H1 (cell line): ENCODE measurements around the gene ZMYM2. TPM values are rescaled to one million over a fixed set of nuclear protein-coding genes. Genes with fewer than 3 reads are reported as not detected.

Source experiments
- EGR1 ChIP-seq: IDR thresholded peaks from 2 replicates; pipeline ENCODE4 v1.6.1; 2011; ENCODE audit warnings: low read depth, low read length, borderline replicate concordance
- KDM4A ChIP-seq: IDR thresholded peaks from one replicate; pipeline ENCODE4 v1.7.1; 2012; ENCODE audit warnings: low read depth, mild to moderate bottlenecking, moderate library complexity, low read length, inconsistent platforms; ENCODE audit not compliant: severe bottlenecking
- SP2 ChIP-seq: IDR thresholded peaks from 2 replicates; pipeline ENCODE4 v1.6.1; 2012; ENCODE audit warnings: mild to moderate bottlenecking, low read length, inconsistent platforms
- polyA plus RNA-seq, 7 experiments: library from polyadenylated mRNA; depleted of rRNA in 3 of 7; stranded (reverse) in 5 of 7; unstranded in 2 of 7; fragments of >200 nt in 5 of 7; fragments of 200-250 nt in 2 of 7; gene quantifications; 1 replicate in 5 of 7; 2 replicates in 1 of 7; 4 replicates in 1 of 7; pipeline versions ENCODE4 v1.2.1 to v1.2.3, GENCODE V29; 2011 to 2013; ENCODE audit warnings: missing spikeins in 2 of 7, mixed read lengths in 2 of 7
- total RNA-seq: library from RNA; stranded (reverse); fragmentation: NEBNext Ultra II Directional; extraction: Animal tissue kit (Norgen Biotek cat#: 25700); gene quantifications from 2 replicates; pipeline ENCODE4 v1.2.1, GENCODE V29; 2021
- TF ChIP-seq, protein P1 (sequence below): IDR thresholded peaks from 2 replicates; pipeline ENCODE4 v1.6.1; 2011; ENCODE audit warnings: low read depth, mild to moderate bottlenecking, low read length; ENCODE audit not compliant: insufficient read depth

ZMYM2 gene
- total and polyA plus RNA-seq, 2 of the 8 experiments (the other 6 are each of a cell fraction or from before 2014, with no cell fraction given) = 41.2 to 159 TPM

DNA sequence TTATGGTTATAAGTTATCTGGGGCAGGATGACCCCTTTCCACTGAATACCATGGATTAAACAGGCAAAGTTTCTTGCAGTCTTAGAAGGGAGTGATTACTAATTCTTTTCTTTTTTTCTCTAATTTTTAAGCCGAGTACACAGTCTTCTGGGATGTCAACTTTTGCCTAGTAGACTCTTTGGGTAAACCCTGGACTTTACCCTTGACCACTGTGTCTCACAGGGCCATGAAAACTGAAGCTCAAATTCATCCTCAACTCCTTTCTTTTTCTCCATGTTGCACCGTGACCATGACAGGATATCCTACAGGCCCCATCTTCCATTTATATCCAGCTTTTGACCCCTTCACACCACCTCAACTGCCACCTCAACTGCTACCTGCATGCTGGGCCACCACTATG, 150.5 kb downstream of the ZMYM2 start (continued):
- TF ChIP-seq, protein P1, sequence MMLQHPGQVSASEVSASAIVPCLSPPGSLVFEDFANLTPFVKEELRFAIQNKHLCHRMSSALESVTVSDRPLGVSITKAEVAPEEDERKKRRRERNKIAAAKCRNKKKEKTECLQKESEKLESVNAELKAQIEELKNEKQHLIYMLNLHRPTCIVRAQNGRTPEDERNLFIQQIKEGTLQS = no peak
- no peak for TF ChIP-seq SP2
- TF ChIP-seq KDM4A = no peak
- TF ChIP-seq EGR1 = no peak
